LNCaP clone FGC (cell line): Measurements from ENCODE around the gene ATRN.

ENCODE experiments used
- DNase-seq: peaks from one replicate; pipeline ENCODE4 v3.0.0-alpha.2; 2011; ENCODE audit warnings: low read depth
- H3K4me3 ChIP-seq: 2 replicates; pipeline ENCODE4 v1.5.1; 2011; ENCODE audit warnings: mild to moderate bottlenecking, low read depth, low read length, control low read depth
- CTCF ChIP-seq: IDR thresholded peaks from 2 replicates; pipeline ENCODE4 v1.5.1; 2012; ENCODE audit warnings: mild to moderate bottlenecking; ENCODE audit not compliant: control insufficient read depth, insufficient read depth; ENCODE audit errors: extremely low read depth

The ATRN gene

GRCh38 chr20:3622406-3622805, 151.6 kb downstream of the ATRN start:
- no peak for TF ChIP-seq CTCF
- no peak for DNase-seq

GRCh38 chr20:3627476-3627875, 156.7 kb downstream of the ATRN start:
- DNase-seq = no peak
- TF ChIP-seq CTCF = no peak
- H3K4me3 ChIP-seq = no peak overlapping the region

More at GRCh38 chr20:3622406-3622805, 151.6 kb downstream of the ATRN start:
- H3K4me3 ChIP-seq = no peak overlapping the region

- DNase-seq = no peak
- no peak for TF ChIP-seq CTCF
- no peak overlapping the region for H3K4me3 ChIP-seq
Measured at GRCh38 chr20:3628502-3629314, 157.9 kb downstream of the ATRN start.

DNA sequence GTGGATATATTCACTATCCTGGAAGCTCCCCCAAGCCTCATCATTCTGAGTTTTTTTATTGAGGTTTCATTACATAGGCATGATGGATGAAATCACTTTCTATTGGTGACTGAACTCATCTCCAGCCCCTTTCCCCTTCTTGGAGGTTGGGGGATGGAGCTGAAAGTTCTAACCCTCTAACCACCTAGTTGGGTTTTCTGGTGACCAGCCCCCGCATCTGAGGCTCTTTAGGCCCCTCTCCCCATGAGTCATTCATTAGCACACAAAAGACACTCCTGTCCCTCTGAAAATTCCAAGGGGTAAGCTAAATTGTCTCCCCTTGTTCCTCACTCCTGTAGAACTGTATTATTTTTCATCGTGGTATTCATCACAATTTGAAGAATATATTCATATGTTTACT, 159.1 kb downstream of the ATRN start:
- no peak overlapping the region for H3K4me3 ChIP-seq
- no peak for DNase-seq
- no peak for TF ChIP-seq CTCF

GRCh38 chr20:3630429-3630828, 159.6 kb downstream of the ATRN start:
- H3K4me3 ChIP-seq = no peak overlapping the region
- no peak for DNase-seq
- TF ChIP-seq CTCF = no peak

DNA sequence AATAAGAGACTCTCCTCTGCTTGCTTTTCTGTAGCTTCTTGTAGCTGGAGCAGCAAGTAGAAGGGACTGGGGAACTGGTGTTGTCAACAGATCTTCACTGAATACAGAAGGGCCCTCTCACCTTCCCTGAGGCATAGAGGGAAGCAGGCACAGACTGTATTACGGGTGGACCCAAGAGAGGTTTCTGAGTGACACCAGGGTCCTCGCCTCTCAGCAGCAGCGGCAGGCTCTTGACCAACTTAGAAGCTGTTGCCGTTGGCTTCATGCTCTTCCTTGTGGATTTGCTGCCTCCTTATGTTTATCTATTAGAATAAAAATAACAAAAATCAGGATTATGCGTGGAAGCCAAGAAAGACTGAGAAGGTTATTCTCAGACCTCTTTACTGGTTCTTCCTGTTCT, 160.7 kb downstream of the ATRN start:
- no peak overlapping the region for H3K4me3 ChIP-seq
- no peak for TF ChIP-seq CTCF

More for the DNA sequence above, 160.7 kb downstream of the ATRN start:
- no peak for DNase-seq
